Mesothelial cell of epicardium (in vitro differentiated cells): ENCODE results near the gene STAMBPL1. TPM values are rescaled to one million over a fixed set of nuclear protein-coding genes. Genes with fewer than 3 reads are reported as not detected.

Experiments used
- DNase-seq, 2 experiments: peaks; one replicate each; pipeline ENCODE4 v3.0.0; 2021; ENCODE audit warnings: low spot score in 2 of 2; ENCODE audit not compliant: unreplicated experiment in 2 of 2
- H3K27ac Mint-ChIP-seq: 2 replicates; pipeline ENCODE4 v1.8.0; 2021; ENCODE audit warnings: mixed read lengths
- H3K27me3 Mint-ChIP-seq: 2 replicates; pipeline ENCODE4 v1.8.0; 2021; ENCODE audit warnings: low read depth, mixed read lengths
- H3K36me3 Mint-ChIP-seq: 2 replicates; pipeline ENCODE4 v1.8.0; 2021; ENCODE audit warnings: mixed read lengths
- H3K4me1 Mint-ChIP-seq: 2 replicates; pipeline ENCODE4 v1.8.0; 2021; ENCODE audit warnings: mixed read lengths
- H3K4me3 Mint-ChIP-seq: 2 replicates; pipeline ENCODE4 v1.8.0; 2021; ENCODE audit warnings: mild to moderate bottlenecking, moderate library complexity, mixed read lengths
- H3K9me3 Mint-ChIP-seq: 2 replicates; pipeline ENCODE4 v1.8.0; 2021; ENCODE audit warnings: mixed read lengths
- CTCF ChIP-seq: fragments of 200-600 bp; sonication (generic); IDR thresholded peaks from one replicate; pipeline ENCODE4 v1.5.0; 2021; ENCODE audit warnings: antibody characterized with exemption; ENCODE audit not compliant: unreplicated experiment
- total RNA-seq: library from RNA; stranded (reverse); gene quantifications from 3 replicates; pipeline ENCODE4 v1.2.1, GENCODE V29; 2021

STAMBPL1 gene
- total RNA-seq, 1 donor from 2014 or later, result 3.6 TPM

- no peaks in the 10 kb centered on the region for H3K4me1 Mint-ChIP-seq
- H3K27me3 Mint-ChIP-seq, result peaks cover 2% of the 10 kb centered on the region
- H3K9me3 Mint-ChIP-seq, result no peaks in the 10 kb centered on the region
- TF ChIP-seq CTCF, result no peak
- no peak for DNase-seq
- no peaks in the 10 kb centered on the region for H3K36me3 Mint-ChIP-seq
- no peak overlapping the region for H3K27ac Mint-ChIP-seq
- H3K4me3 Mint-ChIP-seq, result no peak overlapping the region
Observed at GRCh38 chr10:88889559-88890337, 9.7 kb downstream of the STAMBPL1 start.

GRCh38 chr10:88890681-88891381 lies 10.8 kb downstream of the STAMBPL1 start:
- TF ChIP-seq CTCF, result no peak
- Mint-ChIP-seq H3K4me1 (peaks cover 2% of the 10 kb centered on the region), H3K9me3 (no peaks in the 10 kb centered on the region), H3K27ac (no peak overlapping the region), H3K36me3 (no peaks in the 10 kb centered on the region), H3K4me3 (no peak overlapping the region), H3K27me3 (peaks cover 2% of the 10 kb centered on the region)
- no peak for DNase-seq

- Mint-ChIP-seq H3K27ac (no peak overlapping the region), H3K9me3 (no peaks in the 10 kb centered on the region), H3K4me1 (peaks cover 15% of the 10 kb centered on the region), H3K36me3 (no peaks in the 10 kb centered on the region), H3K27me3 (peaks cover 2% of the 10 kb centered on the region), H3K4me3 (no peak overlapping the region)
- no peak for TF ChIP-seq CTCF
- DNase-seq, result no peak
Observed at GRCh38 chr10:88892222-88892967, 12.3 kb downstream of the STAMBPL1 start.

GRCh38 chr10:88893611-88894010 lies 13.6 kb downstream of the STAMBPL1 start:
- Mint-ChIP-seq H3K4me1 (peaks cover 25% of the 10 kb centered on the region), H3K27me3 (peaks cover 2% of the 10 kb centered on the region), H3K9me3 (no peaks in the 10 kb centered on the region), H3K4me3 (no peak overlapping the region), H3K27ac (no peak overlapping the region), H3K36me3 (no peaks in the 10 kb centered on the region)
- no peak for TF ChIP-seq CTCF
- no peak for DNase-seq

GRCh38 chr10:88895250-88895649 lies 15.2 kb downstream of the STAMBPL1 start:
- no peak for DNase-seq
- H3K4me1 Mint-ChIP-seq, result peaks cover 35% of the 10 kb centered on the region
- no peak overlapping the region for H3K27ac Mint-ChIP-seq
- no peak overlapping the region for H3K4me3 Mint-ChIP-seq
- no peaks in the 10 kb centered on the region for H3K27me3 Mint-ChIP-seq
- no peak for TF ChIP-seq CTCF
- no peaks in the 10 kb centered on the region for H3K9me3 Mint-ChIP-seq
- no peaks in the 10 kb centered on the region for H3K36me3 Mint-ChIP-seq
